Measurements from ENCODE around the gene RNASET2.

The RNASET2 gene

GRCh38 chr6:166936079-166936787 lies 20.1 kb downstream of the RNASET2 start:
- no CpG with 5 or more reads among the region's 8 CpGs for WGBS (ENCODE audit: extremely low coverage, insufficient coverage, low lambda C conversion rate)
- Histone ChIP-seq H4K8ac (ENCODE audit: low read depth, low read length) (no peak overlapping the region), H3K56ac (ENCODE audit: low read length) (no peak overlapping the region), H2AK5ac (ENCODE audit: low read length) (no peak overlapping the region), H4K5ac (ENCODE audit: low read length) (no peak overlapping the region), H3K4me3 (ENCODE audit: low read length) (no peak overlapping the region), H2BK5ac (ENCODE audit: low read length) (no peak overlapping the region), H3K36me3 (ENCODE audit: control insufficient read depth, insufficient read depth, low read length) (no peaks in the 10 kb centered on the region), H3K79me2 (ENCODE audit: control insufficient read depth, insufficient read depth, low read length) (no peaks in the 10 kb centered on the region), H3K18ac (ENCODE audit: low read length) (no peak overlapping the region), H3K9ac (ENCODE audit: low read length) (no peak overlapping the region), H2BK15ac (replicated peaks; ENCODE audit: low read depth) (no peak overlapping the region), H3K4me1 (ENCODE audit: control insufficient read depth, low read depth, low read length) (no peaks in the 10 kb centered on the region), H3K27ac (ENCODE audit: low read depth, low read length) (no peak overlapping the region), H3K27me3 (ENCODE audit: insufficient read depth, low read length, poor library complexity) (no peaks in the 10 kb centered on the region), H3K4me2 (ENCODE audit: low read length) (no peak overlapping the region), H3K4ac (ENCODE audit: low read depth, low read length) (no peak overlapping the region), H2BK120ac (ENCODE audit: low read depth, low read length) (no peak overlapping the region), H3K79me1 (ENCODE audit: low read length) (no peaks in the 10 kb centered on the region), H3K23ac (ENCODE audit: low read length) (no peak overlapping the region)
- no peak for DNase-seq

GRCh38 chr6:166935353-166935752 lies 21.0 kb downstream of the RNASET2 start:
- Histone ChIP-seq H3K27ac (ENCODE audit: low read depth, low read length) (no peak overlapping the region), H2BK15ac (replicated peaks; ENCODE audit: low read depth) (no peak overlapping the region), H2BK120ac (ENCODE audit: low read depth, low read length) (no peak overlapping the region), H3K4ac (ENCODE audit: low read depth, low read length) (no peak overlapping the region), H3K23ac (ENCODE audit: low read length) (no peak overlapping the region), H3K4me3 (ENCODE audit: low read length) (no peak overlapping the region), H3K4me2 (ENCODE audit: low read length) (no peak overlapping the region), H3K27me3 (ENCODE audit: insufficient read depth, low read length, poor library complexity) (no peaks in the 10 kb centered on the region), H3K9ac (ENCODE audit: low read length) (no peak overlapping the region), H3K79me1 (ENCODE audit: low read length) (no peaks in the 10 kb centered on the region), H3K56ac (ENCODE audit: low read length) (no peak overlapping the region), H4K5ac (ENCODE audit: low read length) (no peak overlapping the region), H3K4me1 (ENCODE audit: control insufficient read depth, low read depth, low read length) (no peaks in the 10 kb centered on the region), H3K36me3 (ENCODE audit: control insufficient read depth, insufficient read depth, low read length) (no peaks in the 10 kb centered on the region), H3K79me2 (ENCODE audit: control insufficient read depth, insufficient read depth, low read length) (no peaks in the 10 kb centered on the region), H2BK5ac (ENCODE audit: low read length) (no peak overlapping the region), H4K8ac (ENCODE audit: low read depth, low read length) (no peak overlapping the region), H2AK5ac (ENCODE audit: low read length) (no peak overlapping the region), H3K18ac (ENCODE audit: low read length) (no peak overlapping the region)
- no CpG with 5 or more reads among the region's 7 CpGs for WGBS (ENCODE audit: extremely low coverage, insufficient coverage, low lambda C conversion rate)
- DNase-seq: no peak

GRCh38 chr6:166934174-166934573 lies 22.2 kb downstream of the RNASET2 start:
- Histone ChIP-seq H3K23ac (ENCODE audit: low read length) (no peak overlapping the region), H3K18ac (ENCODE audit: low read length) (no peak overlapping the region), H3K27ac (ENCODE audit: low read depth, low read length) (no peak overlapping the region), H3K4me1 (ENCODE audit: control insufficient read depth, low read depth, low read length) (no peaks in the 10 kb centered on the region), H4K8ac (ENCODE audit: low read depth, low read length) (no peak overlapping the region), H3K56ac (ENCODE audit: low read length) (no peak overlapping the region), H3K79me1 (ENCODE audit: low read length) (no peaks in the 10 kb centered on the region), H4K5ac (ENCODE audit: low read length) (no peak overlapping the region), H3K4ac (ENCODE audit: low read depth, low read length) (no peak overlapping the region), H3K9ac (ENCODE audit: low read length) (no peak overlapping the region), H2BK120ac (ENCODE audit: low read depth, low read length) (no peak overlapping the region), H3K4me2 (ENCODE audit: low read length) (no peak overlapping the region), H2AK5ac (ENCODE audit: low read length) (no peak overlapping the region), H2BK5ac (ENCODE audit: low read length) (no peak overlapping the region), H2BK15ac (replicated peaks; ENCODE audit: low read depth) (no peak overlapping the region), H3K27me3 (ENCODE audit: insufficient read depth, low read length, poor library complexity) (no peaks in the 10 kb centered on the region), H3K79me2 (ENCODE audit: control insufficient read depth, insufficient read depth, low read length) (no peaks in the 10 kb centered on the region), H3K4me3 (ENCODE audit: low read length) (no peak overlapping the region), H3K36me3 (ENCODE audit: control insufficient read depth, insufficient read depth, low read length) (no peaks in the 10 kb centered on the region)
- no CpG with 5 or more reads among the region's 8 CpGs for WGBS (ENCODE audit: extremely low coverage, insufficient coverage, low lambda C conversion rate)
- DNase-seq: no peak

- Histone ChIP-seq H3K4me3 (ENCODE audit: low read length) (no peak overlapping the region), H3K4me1 (ENCODE audit: control insufficient read depth, low read depth, low read length) (no peaks in the 10 kb centered on the region), H3K4me2 (ENCODE audit: low read length) (no peak overlapping the region), H3K9ac (ENCODE audit: low read length) (no peak overlapping the region), H3K79me2 (ENCODE audit: control insufficient read depth, insufficient read depth, low read length) (no peaks in the 10 kb centered on the region), H3K79me1 (ENCODE audit: low read length) (no peaks in the 10 kb centered on the region), H3K23ac (ENCODE audit: low read length) (no peak overlapping the region), H3K27ac (ENCODE audit: low read depth, low read length) (no peak overlapping the region), H4K5ac (ENCODE audit: low read length) (no peak overlapping the region), H3K36me3 (ENCODE audit: control insufficient read depth, insufficient read depth, low read length) (no peaks in the 10 kb centered on the region), H3K27me3 (ENCODE audit: insufficient read depth, low read length, poor library complexity) (no peaks in the 10 kb centered on the region), H3K18ac (ENCODE audit: low read length) (no peak overlapping the region), H3K4ac (ENCODE audit: low read depth, low read length) (no peak overlapping the region), H2BK15ac (replicated peaks; ENCODE audit: low read depth) (no peak overlapping the region), H4K8ac (ENCODE audit: low read depth, low read length) (no peak overlapping the region), H2AK5ac (ENCODE audit: low read length) (no peak overlapping the region), H2BK120ac (ENCODE audit: low read depth, low read length) (no peak overlapping the region), H2BK5ac (ENCODE audit: low read length) (no peak overlapping the region), H3K56ac (ENCODE audit: low read length) (no peak overlapping the region)
- DNase-seq: no peak
- no CpG with 5 or more reads among the region's 6 CpGs for WGBS (ENCODE audit: extremely low coverage, insufficient coverage, low lambda C conversion rate)
Measured at GRCh38 chr6:166933396-166933795, 23.0 kb downstream of the RNASET2 start.

- Histone ChIP-seq H3K4me2 (ENCODE audit: low read length) (no peak overlapping the region), H3K23ac (ENCODE audit: low read length) (no peak overlapping the region), H2BK120ac (ENCODE audit: low read depth, low read length) (no peak overlapping the region), H4K8ac (ENCODE audit: low read depth, low read length) (no peak overlapping the region), H2AK5ac (ENCODE audit: low read length) (no peak overlapping the region), H3K4me1 (ENCODE audit: control insufficient read depth, low read depth, low read length) (no peaks in the 10 kb centered on the region), H3K18ac (ENCODE audit: low read length) (no peak overlapping the region), H3K4me3 (ENCODE audit: low read length) (no peak overlapping the region), H2BK15ac (replicated peaks; ENCODE audit: low read depth) (no peak overlapping the region), H3K36me3 (ENCODE audit: control insufficient read depth, insufficient read depth, low read length) (no peaks in the 10 kb centered on the region), H3K79me1 (ENCODE audit: low read length) (no peaks in the 10 kb centered on the region), H3K9ac (ENCODE audit: low read length) (no peak overlapping the region), H3K27ac (ENCODE audit: low read depth, low read length) (no peak overlapping the region), H3K4ac (ENCODE audit: low read depth, low read length) (no peak overlapping the region), H4K5ac (ENCODE audit: low read length) (no peak overlapping the region), H3K79me2 (ENCODE audit: control insufficient read depth, insufficient read depth, low read length) (no peaks in the 10 kb centered on the region), H2BK5ac (ENCODE audit: low read length) (no peak overlapping the region), H3K56ac (ENCODE audit: low read length) (no peak overlapping the region), H3K27me3 (ENCODE audit: insufficient read depth, low read length, poor library complexity) (no peaks in the 10 kb centered on the region)
- no peak for DNase-seq
- WGBS (ENCODE audit: extremely low coverage, insufficient coverage, low lambda C conversion rate): no CpG with 5 or more reads among the region's 10 CpGs
Measured at GRCh38 chr6:166932616-166933015, 23.7 kb downstream of the RNASET2 start.

GRCh38 chr6:166932116-166932515 lies 24.2 kb downstream of the RNASET2 start:
- H2BK5ac ChIP-seq (ENCODE audit: low read length): no peak overlapping the region
- no peak overlapping the region for H3K18ac ChIP-seq (ENCODE audit: low read length)
- WGBS (ENCODE audit: extremely low coverage, insufficient coverage, low lambda C conversion rate): no CpG with 5 or more reads among the region's 6 CpGs
- H3K4ac ChIP-seq (ENCODE audit: low read depth, low read length): no peak overlapping the region
- H3K27ac ChIP-seq (ENCODE audit: low read depth, low read length): no peak overlapping the region
- no peak overlapping the region for H3K4me2 ChIP-seq (ENCODE audit: low read length)
- H3K79me1 ChIP-seq (ENCODE audit: low read length): no peaks in the 10 kb centered on the region
- H3K56ac ChIP-seq (ENCODE audit: low read length): no peak overlapping the region
- H3K4me3 ChIP-seq (ENCODE audit: low read length): no peak overlapping the region
- no peak overlapping the region for H4K5ac ChIP-seq (ENCODE audit: low read length)
- no peak for DNase-seq
- no peak overlapping the region for H2BK120ac ChIP-seq (ENCODE audit: low read depth, low read length)
- H3K27me3 ChIP-seq (ENCODE audit: insufficient read depth, low read length, poor library complexity): no peaks in the 10 kb centered on the region
- no peak overlapping the region for H2BK15ac ChIP-seq (replicated peaks; ENCODE audit: low read depth)
- H2AK5ac ChIP-seq (ENCODE audit: low read length): no peak overlapping the region
- H3K23ac ChIP-seq (ENCODE audit: low read length): no peak overlapping the region
- H3K79me2 ChIP-seq (ENCODE audit: control insufficient read depth, insufficient read depth, low read length): no peaks in the 10 kb centered on the region
- no peaks in the 10 kb centered on the region for H3K4me1 ChIP-seq (ENCODE audit: control insufficient read depth, low read depth, low read length)
- H3K9ac ChIP-seq (ENCODE audit: low read length): no peak overlapping the region
- H3K36me3 ChIP-seq (ENCODE audit: control insufficient read depth, insufficient read depth, low read length): no peaks in the 10 kb centered on the region
- no peak overlapping the region for H4K8ac ChIP-seq (ENCODE audit: low read depth, low read length)

All from mesendoderm (in vitro differentiated cells).